ENCODE results near the gene CCNG1.
"Not testable (repeated sequence)": the region's sequence is repeated elsewhere in the genome, so short reads cannot be mapped to it uniquely, and the experiment has no call there.

Gene CCNG1

GRCh38 chr5:163437309-163438182, at the start of gene CCNG1:
CCNG1 (plus strand) TSS chr5:163437595; CDS start chr5:163439257, 1,662 bp downstream.
- no peaks in the 10 kb centered on the region for H3K9me3 Mint-ChIP-seq
- peaks cover 57% of the 10 kb centered on the region for H3K4me1 Mint-ChIP-seq
- peak within 1 kb of the TSS; percentile 94 for H3K27ac Mint-ChIP-seq
- H3K27me3 Mint-ChIP-seq, result no peaks in the 10 kb centered on the region
- H3K4me3 Mint-ChIP-seq, result peak within 1 kb of the TSS; percentile 92
- H3K36me3 Mint-ChIP-seq, result peaks cover 9% of the 10 kb centered on the region

- H3K27me3 Mint-ChIP-seq, result peaks cover 23% of the 10 kb centered on the region
- no peaks in the 10 kb centered on the region for H3K4me1 Mint-ChIP-seq
- no peak overlapping the region for H3K4me3 Mint-ChIP-seq
- no peaks in the 10 kb centered on the region for H3K9me3 Mint-ChIP-seq
- no peak overlapping the region for H3K27ac Mint-ChIP-seq
- H3K36me3 Mint-ChIP-seq, result peaks cover 4% of the 10 kb centered on the region
These were observed 41.6 kb upstream of the CCNG1 start for GRCh38 chr5:163395792-163396191.

DNA sequence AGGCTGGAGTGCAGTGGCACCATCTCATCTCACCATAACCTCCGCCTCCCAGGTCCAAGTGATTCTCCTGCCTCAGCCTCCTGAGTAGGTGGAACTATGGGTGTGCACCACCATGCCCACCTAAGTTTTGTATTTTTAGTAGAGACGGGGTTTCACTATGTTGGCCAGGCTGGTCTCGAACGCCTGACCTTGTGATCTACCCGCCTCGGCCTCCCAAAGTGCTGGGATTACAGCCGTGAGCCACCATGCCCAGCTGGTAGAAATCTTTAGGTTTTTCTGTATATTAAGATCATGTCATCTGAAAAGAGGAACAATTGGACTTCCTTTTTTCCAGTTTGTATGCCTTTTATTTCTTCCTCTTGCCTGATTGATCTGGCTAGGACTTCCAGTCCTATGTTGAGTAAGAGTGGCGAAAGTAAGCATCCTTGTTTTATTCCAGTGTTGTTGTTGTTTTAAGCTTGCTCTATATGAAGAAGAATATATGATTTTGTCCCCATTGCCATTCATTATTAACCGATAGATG, 40.5 kb upstream of the CCNG1 start:
- not testable (repeated sequence) for H3K27ac Mint-ChIP-seq, H3K9me3 Mint-ChIP-seq, H3K4me3 Mint-ChIP-seq, H3K4me1 Mint-ChIP-seq, H3K36me3 Mint-ChIP-seq
- H3K27me3 Mint-ChIP-seq, result peaks cover 15% of the 10 kb centered on the region

- no peaks in the 10 kb centered on the region for H3K4me1 Mint-ChIP-seq
- no peaks in the 10 kb centered on the region for H3K9me3 Mint-ChIP-seq
- H3K27ac Mint-ChIP-seq, result no peak overlapping the region
- H3K4me3 Mint-ChIP-seq, result no peak overlapping the region
- peaks cover 1% of the 10 kb centered on the region for H3K36me3 Mint-ChIP-seq
- H3K27me3 Mint-ChIP-seq, result peaks cover 13% of the 10 kb centered on the region
These were observed 40.0 kb upstream of the CCNG1 start for GRCh38 chr5:163397354-163397753.

GRCh38 chr5:163399923-163400322, 37.5 kb upstream of the CCNG1 start:
- peaks cover 8% of the 10 kb centered on the region for H3K27me3 Mint-ChIP-seq
- H3K9me3 Mint-ChIP-seq, result no peaks in the 10 kb centered on the region
- H3K27ac Mint-ChIP-seq, result no peak overlapping the region
- no peaks in the 10 kb centered on the region for H3K4me1 Mint-ChIP-seq
- no peaks in the 10 kb centered on the region for H3K36me3 Mint-ChIP-seq
- H3K4me3 Mint-ChIP-seq, result no peak overlapping the region

DNA sequence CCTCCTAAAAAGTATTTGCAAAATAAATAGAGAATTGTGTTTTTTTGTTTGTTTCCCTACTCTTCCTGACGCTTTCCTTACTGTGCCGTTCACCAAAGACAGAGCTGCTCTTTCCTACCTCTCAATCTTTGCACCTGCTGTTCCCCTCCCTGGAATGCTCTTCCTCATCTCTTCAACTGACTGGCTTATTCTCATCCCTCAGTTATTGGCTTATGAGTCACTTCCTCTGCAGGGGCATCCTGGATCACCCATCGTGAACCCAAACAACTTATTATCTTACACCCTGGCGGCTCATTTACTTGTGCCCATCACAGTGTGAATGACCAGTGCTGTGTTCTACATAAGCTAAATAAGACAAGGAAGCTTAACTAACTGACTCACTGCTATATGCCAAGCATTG, 36.1 kb upstream of the CCNG1 start:
- Mint-ChIP-seq H3K4me1 (no peaks in the 10 kb centered on the region), H3K36me3 (no peaks in the 10 kb centered on the region), H3K4me3 (no peak overlapping the region), H3K27ac (no peak overlapping the region), H3K27me3 (peaks cover 8% of the 10 kb centered on the region), H3K9me3 (no peaks in the 10 kb centered on the region)

DNA sequence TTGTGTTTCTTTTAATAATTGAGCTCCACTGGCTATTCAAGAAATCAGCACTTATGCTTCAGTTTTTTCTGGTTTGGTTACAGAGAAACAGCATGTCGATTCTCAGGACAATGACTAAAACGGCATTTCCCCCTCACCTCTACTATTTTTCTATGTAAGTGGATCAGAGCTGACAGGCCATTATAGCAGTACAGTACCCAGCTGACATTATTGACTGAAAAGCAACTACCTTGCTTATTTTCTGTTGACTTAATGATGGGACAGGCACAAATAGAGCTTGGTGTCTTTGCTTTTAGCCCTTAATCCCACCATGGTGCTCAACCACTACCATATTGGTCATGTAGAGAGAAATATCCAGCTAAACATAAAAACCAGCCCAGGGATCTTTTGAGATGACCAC, 35.4 kb upstream of the CCNG1 start:
- H3K27ac Mint-ChIP-seq, result no peak overlapping the region
- peaks cover 8% of the 10 kb centered on the region for H3K27me3 Mint-ChIP-seq
- no peak overlapping the region for H3K4me3 Mint-ChIP-seq
- H3K36me3 Mint-ChIP-seq, result no peaks in the 10 kb centered on the region
- no peaks in the 10 kb centered on the region for H3K9me3 Mint-ChIP-seq
- H3K4me1 Mint-ChIP-seq, result no peaks in the 10 kb centered on the region

DNA sequence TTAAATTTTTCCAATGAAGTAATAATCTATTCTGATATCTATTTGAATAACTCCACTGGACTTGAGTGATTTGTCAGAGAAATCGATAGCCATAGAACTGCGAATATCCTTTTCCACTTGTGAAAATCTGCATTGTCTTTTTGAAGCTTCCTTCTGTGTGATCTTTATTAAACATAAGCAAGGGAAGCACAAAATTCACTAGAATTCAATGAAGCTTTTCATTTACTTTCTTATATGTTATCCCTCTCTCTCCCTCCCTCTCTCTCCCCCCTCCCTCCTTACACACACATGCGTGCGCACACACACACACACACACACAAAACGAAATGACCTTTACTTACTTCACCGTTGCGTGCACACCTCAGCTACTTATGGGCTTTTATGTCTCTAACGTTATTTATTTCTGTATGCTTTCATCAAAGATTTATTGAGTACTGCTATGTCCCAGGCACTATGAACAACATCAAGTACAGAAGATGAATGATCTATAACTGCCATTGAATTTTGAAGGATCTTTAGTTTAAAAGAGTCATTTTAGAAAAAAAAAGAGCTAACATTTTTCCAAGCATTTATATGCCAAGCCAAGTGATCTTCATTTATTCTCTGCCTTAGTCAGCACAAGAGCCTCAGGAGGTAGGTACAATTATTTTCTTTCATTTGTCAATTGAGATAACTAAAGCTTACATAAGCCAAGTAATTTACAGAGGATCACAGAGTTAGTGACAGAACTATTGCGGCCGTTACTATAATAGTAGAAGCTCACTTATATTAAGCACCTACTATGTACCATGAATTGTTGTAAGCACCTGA, 32.8 kb upstream of the CCNG1 start:
- Mint-ChIP-seq H3K27ac (no peak overlapping the region), H3K27me3 (peaks cover 2% of the 10 kb centered on the region), H3K9me3 (no peaks in the 10 kb centered on the region), H3K4me3 (no peak overlapping the region), H3K36me3 (no peaks in the 10 kb centered on the region), H3K4me1 (peaks cover 3% of the 10 kb centered on the region)

GRCh38 chr5:163407034-163407655, 30.2 kb upstream of the CCNG1 start:
- Mint-ChIP-seq H3K9me3 (no peaks in the 10 kb centered on the region), H3K27ac (no peak overlapping the region), H3K4me3 (no peak overlapping the region), H3K4me1 (peaks cover 3% of the 10 kb centered on the region), H3K27me3 (peaks cover 2% of the 10 kb centered on the region), H3K36me3 (no peaks in the 10 kb centered on the region)

- no peaks in the 10 kb centered on the region for H3K9me3 Mint-ChIP-seq
- H3K4me3 Mint-ChIP-seq, result peak overlapping the region; percentile 27
- peaks cover 3% of the 10 kb centered on the region for H3K27me3 Mint-ChIP-seq
- H3K27ac Mint-ChIP-seq, result no peak overlapping the region
- H3K36me3 Mint-ChIP-seq, result no peaks in the 10 kb centered on the region
- peaks cover 3% of the 10 kb centered on the region for H3K4me1 Mint-ChIP-seq
These were observed 29.0 kb upstream of the CCNG1 start for GRCh38 chr5:163408311-163408923.

GRCh38 chr5:163409384-163409783, 28.0 kb upstream of the CCNG1 start:
- Mint-ChIP-seq H3K27me3 (peaks cover 5% of the 10 kb centered on the region), H3K4me3 (no peak overlapping the region), H3K9me3 (no peaks in the 10 kb centered on the region), H3K4me1 (peaks cover 3% of the 10 kb centered on the region), H3K27ac (no peak overlapping the region), H3K36me3 (no peaks in the 10 kb centered on the region)

DNA sequence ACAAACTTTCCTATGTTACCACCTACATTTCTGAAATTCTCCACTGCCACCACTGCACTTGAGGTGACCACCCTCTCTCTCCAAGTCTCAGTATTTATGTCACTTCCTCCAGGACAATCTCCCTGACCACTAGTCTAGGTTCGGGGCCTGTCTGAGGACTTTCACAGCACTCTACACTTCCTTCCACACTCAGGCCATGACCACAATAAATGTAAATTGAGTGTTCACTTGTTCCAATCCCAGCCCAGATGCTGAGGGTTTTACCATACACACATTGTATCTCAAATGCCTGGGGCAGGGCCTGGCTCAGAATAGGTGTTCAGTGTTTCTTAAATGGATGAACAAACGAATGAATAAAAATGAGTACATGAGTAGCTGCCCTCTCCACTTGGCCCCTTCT, 26.9 kb upstream of the CCNG1 start:
- H3K9me3 Mint-ChIP-seq, result no peaks in the 10 kb centered on the region
- H3K27ac Mint-ChIP-seq, result no peak overlapping the region
- peaks cover 12% of the 10 kb centered on the region for H3K27me3 Mint-ChIP-seq
- H3K4me1 Mint-ChIP-seq, result peaks cover 5% of the 10 kb centered on the region
- no peaks in the 10 kb centered on the region for H3K36me3 Mint-ChIP-seq
- no peak overlapping the region for H3K4me3 Mint-ChIP-seq

DNA sequence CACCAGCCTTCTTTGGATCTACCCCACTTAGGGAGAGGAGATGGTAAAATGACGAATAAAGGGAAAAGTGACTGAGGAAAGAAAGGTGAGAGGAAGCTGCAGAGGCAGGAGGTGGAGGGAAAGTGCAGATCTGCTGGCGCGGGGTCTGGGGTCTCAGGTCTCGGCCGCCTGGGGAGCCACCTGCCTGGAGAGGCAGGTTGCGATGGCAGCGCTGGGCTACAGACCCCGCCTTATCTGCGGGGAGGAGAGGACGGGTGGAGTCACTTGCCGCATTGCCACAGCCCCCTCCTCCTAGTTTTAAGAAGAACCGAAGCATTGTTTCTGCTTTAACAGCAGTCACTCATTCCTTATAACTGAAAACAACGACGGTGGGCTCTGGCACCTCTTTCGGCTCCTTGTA, 21.7 kb upstream of the CCNG1 start:
- H3K9me3 Mint-ChIP-seq, H3K27ac Mint-ChIP-seq, H3K4me1 Mint-ChIP-seq, H3K4me3 Mint-ChIP-seq, H3K36me3 Mint-ChIP-seq: not testable (repeated sequence)
- peaks cover 17% of the 10 kb centered on the region for H3K27me3 Mint-ChIP-seq

- Mint-ChIP-seq H3K4me3 (no peak overlapping the region), H3K27ac (no peak overlapping the region), H3K9me3 (no peaks in the 10 kb centered on the region), H3K36me3 (no peaks in the 10 kb centered on the region), H3K4me1 (peaks cover 5% of the 10 kb centered on the region), H3K27me3 (peaks cover 4% of the 10 kb centered on the region)
These were observed 12.6 kb upstream of the CCNG1 start for GRCh38 chr5:163424836-163425235.

GRCh38 chr5:163426128-163426527, 11.3 kb upstream of the CCNG1 start:
- H3K36me3 Mint-ChIP-seq, H3K9me3 Mint-ChIP-seq, H3K4me1 Mint-ChIP-seq, H3K4me3 Mint-ChIP-seq, H3K27ac Mint-ChIP-seq, H3K27me3 Mint-ChIP-seq: not testable (repeated sequence)

Measured in activated naive CD4-positive, alpha-beta T cell treated with anti-CD3 and anti-CD28 coated beads, Interleukin-2, amount 50 U/mL, for 24 hours (primary cell).